ENCODE measurements around the gene ISCU. TPM values are rescaled to one million over a fixed set of nuclear protein-coding genes. Genes with fewer than 3 reads are reported as not detected.

Gene ISCU
- total RNA-seq: 125 TPM
- 248 TPM for polyA plus RNA-seq
- long read RNA-seq, donor 1, transcript ISCU-201 (5 exons, 994 nt): major isoform, 8 of 8 reads
- long read RNA-seq, donor 1, partial matches to known transcripts: 0 of 8 reads
- long read RNA-seq, donor 1, other reads (novel, unspliced or antisense): 0 of 8 reads
- long read RNA-seq, donor 2: 0 reads
- long read RNA-seq, donor 3, transcript ISCU-201 (5 exons, 994 nt): major isoform, 102 of 155 reads
- long read RNA-seq, donor 3, partial matches to known transcripts: 47 of 155 reads
- long read RNA-seq, donor 3, other reads (novel, unspliced or antisense): 0 of 155 reads
- long read RNA-seq, donor 4, transcript ISCU-201 (5 exons, 994 nt): major isoform, 37 of 56 reads
- long read RNA-seq, donor 4, partial matches to known transcripts: 15 of 56 reads
- long read RNA-seq, donor 4, other reads (novel, unspliced or antisense): 0 of 56 reads
- long read RNA-seq, donor 5, transcript ISCU-201 (5 exons, 994 nt): major isoform, 134 of 192 reads
- long read RNA-seq, donor 5, partial matches to known transcripts: 54 of 192 reads
- long read RNA-seq, donor 5, other reads (novel, unspliced or antisense): 0 of 192 reads
- long read RNA-seq, donor 6, transcript ISCU-201 (5 exons, 994 nt): major isoform, 42 of 43 reads
- long read RNA-seq, donor 6, partial matches to known transcripts: 0 of 43 reads
- long read RNA-seq, donor 6, other reads (novel, unspliced or antisense): 0 of 43 reads
- long read RNA-seq, donor 7, transcript ISCU-201 (5 exons, 994 nt): major isoform, 99 of 134 reads
- long read RNA-seq, donor 7, partial matches to known transcripts: 32 of 134 reads
- long read RNA-seq, donor 7, other reads (novel, unspliced or antisense): 0 of 134 reads
- long read RNA-seq, donor 8, transcript ISCU-201 (5 exons, 994 nt): major isoform, 36 of 42 reads
- long read RNA-seq, donor 8, partial matches to known transcripts: 6 of 42 reads
- long read RNA-seq, donor 8, other reads (novel, unspliced or antisense): 0 of 42 reads
- long read RNA-seq, donor 9, transcript ISCU-201 (5 exons, 994 nt): major isoform, 41 of 64 reads
- long read RNA-seq, donor 9, partial matches to known transcripts: 22 of 64 reads
- long read RNA-seq, donor 9, other reads (novel, unspliced or antisense): 0 of 64 reads
- long read RNA-seq, donor 10, transcript ISCU-201 (5 exons, 994 nt): major isoform, 82 of 110 reads
- long read RNA-seq, donor 10, partial matches to known transcripts: 21 of 110 reads
- long read RNA-seq, donor 10, other reads (novel, unspliced or antisense): 0 of 110 reads

- peak; percentile 85 to 100 (median 98) for DNase-seq (ENCODE audit: low read depth in 6 of 9, low spot score in 9 of 9)
- Histone ChIP-seq H3K4me3 (ENCODE audit: low read length in 2 of 2) (peak within 1 kb of the TSS; percentile 57 to 84), H3K4me1 (ENCODE audit: control insufficient read depth in 2 of 2, insufficient read depth in 2 of 2, low read length in 2 of 2) (peaks cover 39 to 59% of the 10 kb centered on the region in 2 donors), H3K36me3 (ENCODE audit: control insufficient read depth in 2 of 2, insufficient read depth in 2 of 2, low read length in 1 of 2) (peaks cover 34 to 46% of the 10 kb centered on the region in 2 donors), H3K27ac (ENCODE audit: low read depth in 1 of 2, low read length in 1 of 2) (peak within 1 kb of the TSS; percentile 92), H3K9me3 (ENCODE audit: control insufficient read depth in 2 of 2, insufficient read depth in 1 of 2, low read length in 1 of 2) (no peaks in the 10 kb centered on the region), H3K27me3 (ENCODE audit: control insufficient read depth in 2 of 2, insufficient read depth in 1 of 2, low read length in 1 of 2) (no peaks in the 10 kb centered on the region)
- WGBS: under 1% methylated on average over 72 of the region's 72 CpGs
Measured at GRCh38 chr12:108562348-108563135, at the start of gene ISCU. TSS of gene ISCU (plus strand) at chr12:108562596. CDS start at chr12:108562623, 27 bp downstream.

GRCh38 chr12:108514468-108514972 lies 47.9 kb upstream of the ISCU start:
- Histone ChIP-seq H3K36me3 (ENCODE audit: control insufficient read depth in 2 of 2, insufficient read depth in 2 of 2, low read length in 1 of 2) (peaks cover 21 to 24% of the 10 kb centered on the region in 2 donors), H3K27me3 (ENCODE audit: control insufficient read depth in 2 of 2, insufficient read depth in 1 of 2, low read length in 1 of 2) (no peaks in the 10 kb centered on the region), H3K9me3 (ENCODE audit: control insufficient read depth in 2 of 2, insufficient read depth in 1 of 2, low read length in 1 of 2) (no peaks in the 10 kb centered on the region), H3K27ac (ENCODE audit: low read depth in 1 of 2, low read length in 1 of 2) (no peak overlapping the region), H3K4me1 (ENCODE audit: control insufficient read depth in 2 of 2, insufficient read depth in 2 of 2, low read length in 2 of 2) (peaks cover 5 to 10% of the 10 kb centered on the region in 2 donors), H3K4me3 (ENCODE audit: low read length in 2 of 2) (peak overlapping the region; percentile 62 to 81)
- 29% methylated on average over 19 of the region's 19 CpGs for WGBS
- no peak for DNase-seq (ENCODE audit: low read depth in 6 of 9, low spot score in 9 of 9)

- peak; percentile 96 to 99 (median 99) for DNase-seq (ENCODE audit: low read depth in 6 of 9, low spot score in 9 of 9)
- H3K27me3 ChIP-seq (ENCODE audit: control insufficient read depth in 2 of 2, insufficient read depth in 1 of 2, low read length in 1 of 2): no peaks in the 10 kb centered on the region
- peak within 1 kb of the TSS; percentile 46 to 52 for H3K27ac ChIP-seq (ENCODE audit: low read depth in 1 of 2, low read length in 1 of 2)
- no peaks in the 10 kb centered on the region for H3K9me3 ChIP-seq (ENCODE audit: control insufficient read depth in 2 of 2, insufficient read depth in 1 of 2, low read length in 1 of 2)
- peaks cover 27 to 31% of the 10 kb centered on the region in 2 donors for H3K36me3 ChIP-seq (ENCODE audit: control insufficient read depth in 2 of 2, insufficient read depth in 2 of 2, low read length in 1 of 2)
- WGBS: under 1% methylated on average over 67 of the region's 67 CpGs
- peaks cover 5 to 10% of the 10 kb centered on the region in 2 donors for H3K4me1 ChIP-seq (ENCODE audit: control insufficient read depth in 2 of 2, insufficient read depth in 2 of 2, low read length in 2 of 2)
- peak within 1 kb of the TSS; percentile 62 to 81 for H3K4me3 ChIP-seq (ENCODE audit: low read length in 2 of 2)
Measured at GRCh38 chr12:108514973-108515814, 47.2 kb upstream of the ISCU start, which contains the start of gene FICD. TSS of gene FICD (plus strand) at chr12:108515277. CDS start at chr12:108516973, 1,696 bp downstream.

- peaks cover 33 to 36% of the 10 kb centered on the region in 2 donors for H3K36me3 ChIP-seq (ENCODE audit: control insufficient read depth in 2 of 2, insufficient read depth in 2 of 2, low read length in 1 of 2)
- no peaks in the 10 kb centered on the region for H3K9me3 ChIP-seq (ENCODE audit: control insufficient read depth in 2 of 2, insufficient read depth in 1 of 2, low read length in 1 of 2)
- peak overlapping the region; percentile 62 to 81 for H3K4me3 ChIP-seq (ENCODE audit: low read length in 2 of 2)
- no peak overlapping the region for H3K27ac ChIP-seq (ENCODE audit: low read depth in 1 of 2, low read length in 1 of 2)
- peaks cover 5 to 10% of the 10 kb centered on the region in 2 donors for H3K4me1 ChIP-seq (ENCODE audit: control insufficient read depth in 2 of 2, insufficient read depth in 2 of 2, low read length in 2 of 2)
- no peaks in the 10 kb centered on the region for H3K27me3 ChIP-seq (ENCODE audit: control insufficient read depth in 2 of 2, insufficient read depth in 1 of 2, low read length in 1 of 2)
- no peak for DNase-seq (ENCODE audit: low read depth in 6 of 9, low spot score in 9 of 9)
- 81% methylated on average over 5 of the region's 5 CpGs for WGBS
Measured at GRCh38 chr12:108515916-108516315, 46.5 kb upstream of the ISCU start.

GRCh38 chr12:108516511-108517275 lies 45.7 kb upstream of the ISCU start:
- WGBS: 96% methylated on average over 23 of the region's 23 CpGs
- no peak overlapping the region for H3K27ac ChIP-seq (ENCODE audit: low read depth in 1 of 2, low read length in 1 of 2)
- H3K4me1 ChIP-seq (ENCODE audit: control insufficient read depth in 2 of 2, insufficient read depth in 2 of 2, low read length in 2 of 2): peaks cover 5 to 10% of the 10 kb centered on the region in 2 donors
- DNase-seq (ENCODE audit: low read depth in 6 of 9, low spot score in 9 of 9): no peak
- H3K4me3 ChIP-seq (ENCODE audit: low read length in 2 of 2): no peak overlapping the region
- H3K27me3 ChIP-seq (ENCODE audit: control insufficient read depth in 2 of 2, insufficient read depth in 1 of 2, low read length in 1 of 2): no peaks in the 10 kb centered on the region
- H3K36me3 ChIP-seq (ENCODE audit: control insufficient read depth in 2 of 2, insufficient read depth in 2 of 2, low read length in 1 of 2): peaks cover 41 to 43% of the 10 kb centered on the region in 2 donors
- no peaks in the 10 kb centered on the region for H3K9me3 ChIP-seq (ENCODE audit: control insufficient read depth in 2 of 2, insufficient read depth in 1 of 2, low read length in 1 of 2)

GRCh38 chr12:108517288-108518100 lies 44.9 kb upstream of the ISCU start:
- Histone ChIP-seq H3K4me3 (ENCODE audit: low read length in 2 of 2) (no peak overlapping the region), H3K36me3 (ENCODE audit: control insufficient read depth in 2 of 2, insufficient read depth in 2 of 2, low read length in 1 of 2) (peaks cover 48 to 49% of the 10 kb centered on the region in 2 donors), H3K27me3 (ENCODE audit: control insufficient read depth in 2 of 2, insufficient read depth in 1 of 2, low read length in 1 of 2) (no peaks in the 10 kb centered on the region), H3K9me3 (ENCODE audit: control insufficient read depth in 2 of 2, insufficient read depth in 1 of 2, low read length in 1 of 2) (no peaks in the 10 kb centered on the region), H3K4me1 (ENCODE audit: control insufficient read depth in 2 of 2, insufficient read depth in 2 of 2, low read length in 2 of 2) (peaks cover 5 to 8% of the 10 kb centered on the region in 2 donors), H3K27ac (ENCODE audit: low read depth in 1 of 2, low read length in 1 of 2) (no peak overlapping the region)
- no peak for DNase-seq (ENCODE audit: low read depth in 6 of 9, low spot score in 9 of 9)
- 96% methylated on average over 12 of the region's 12 CpGs for WGBS

Data from thymus (tissue), 14 donors.